BLaER1 treated with 17β-estradiol and CSF1 and Interleukin-3, amounts not matched to agents 10 nM and 100 nM (cell line): Measurements from ENCODE around the gene ADGRF4.

Source experiments
- H3K27ac ChIP-seq, 11 experiments: shearing (Covaris generic); formaldehyde crosslinking; 2 replicates each; pipeline ENCODE4 v1.8.1; 2022
- H3K27me3 ChIP-seq, 11 experiments: shearing (Covaris generic); formaldehyde crosslinking; 2 replicates each; pipeline ENCODE4 v1.8.1; 2022
- H3K36me3 ChIP-seq, 11 experiments: shearing (Covaris generic); formaldehyde crosslinking; 2 replicates each; pipeline ENCODE4 v1.8.1; 2022
- H3K4me1 ChIP-seq, 10 experiments: shearing (Covaris generic); formaldehyde crosslinking; 2 replicates each; pipeline ENCODE4 v1.8.1; 2022
- H3K4me2 ChIP-seq, 11 experiments: shearing (Covaris generic); formaldehyde crosslinking; 2 replicates each; pipeline ENCODE4 v1.8.1; 2022
- H3K4me3 ChIP-seq, 10 experiments: shearing (Covaris generic); formaldehyde crosslinking; 2 replicates each; pipeline ENCODE4 v1.8.1; 2022
- H3K9ac ChIP-seq, 11 experiments: shearing (Covaris generic); formaldehyde crosslinking; 2 replicates each; pipeline ENCODE4 v1.8.1; 2022
- H3K9me3 ChIP-seq, 11 experiments: shearing (Covaris generic); formaldehyde crosslinking; replicated peaks in 1 of 11; 2 replicates each; pipeline ENCODE4 v1.8.1; 2022
- H4K20me1 ChIP-seq, 11 experiments: shearing (Covaris generic); formaldehyde crosslinking; 2 replicates each; pipeline ENCODE4 v1.8.1; 2022
- Cebpa-rat ChIP-seq, 11 experiments: shearing (Covaris generic); IDR thresholded peaks; 2 replicates each; pipeline ENCODE4 v1.8.1; 2022

ADGRF4 gene

GRCh38 chr6:47663462-47664216 is 34.7 kb upstream of the ADGRF4 start:
- Histone ChIP-seq H3K4me3 (no peak overlapping the region), H3K4me2 (no peak overlapping the region), H3K27ac (no peak overlapping the region), H3K27me3 (no peaks in the 10 kb centered on the region), H3K9ac (no peak overlapping the region), H3K9me3 (no peaks in the 10 kb centered on the region), H3K36me3 (no peaks in the 10 kb centered on the region), H4K20me1 (no peaks in the 10 kb centered on the region), H3K4me1 (peaks cover 0 to 6% (median 0%) of the 10 kb centered on the region in 10 experiments; a peak in 3 of 20 replicates)
- no peak for TF ChIP-seq Cebpa-rat (IDR thresholded peaks at IDR 0.05)

GRCh38 chr6:47665112-47665511 is 33.3 kb upstream of the ADGRF4 start:
- Histone ChIP-seq H3K4me3 (no peak overlapping the region), H3K4me1 (no peaks in the 10 kb centered on the region), H3K36me3 (no peaks in the 10 kb centered on the region), H3K27me3 (no peaks in the 10 kb centered on the region), H3K27ac (no peak overlapping the region), H4K20me1 (no peaks in the 10 kb centered on the region), H3K4me2 (no peak overlapping the region), H3K9me3 (no peaks in the 10 kb centered on the region), H3K9ac (no peak overlapping the region)
- no peak for TF ChIP-seq Cebpa-rat (IDR thresholded peaks at IDR 0.05)

GRCh38 chr6:47669684-47670513 is 28.5 kb upstream of the ADGRF4 start:
- no peaks in the 10 kb centered on the region for H3K27me3 ChIP-seq
- no peak overlapping the region for H3K27ac ChIP-seq
- H3K36me3 ChIP-seq: no peaks in the 10 kb centered on the region
- H4K20me1 ChIP-seq: no peaks in the 10 kb centered on the region
- H3K9ac ChIP-seq: no peak overlapping the region
- H3K9me3 ChIP-seq: peaks cover 0 to 6% (median 0%) of the 10 kb centered on the region in 11 experiments; a peak in 1 of 22 replicates
- no peak overlapping the region for H3K4me3 ChIP-seq
- no peak for TF ChIP-seq Cebpa-rat (IDR thresholded peaks at IDR 0.05)
- H3K4me2 ChIP-seq: no peak overlapping the region
- H3K4me1 ChIP-seq: no peaks in the 10 kb centered on the region

- H3K27me3 ChIP-seq: no peaks in the 10 kb centered on the region
- no peak overlapping the region for H3K9ac ChIP-seq
- H3K4me2 ChIP-seq: no peak overlapping the region
- no peak for TF ChIP-seq Cebpa-rat (IDR thresholded peaks at IDR 0.05)
- no peak overlapping the region for H3K4me3 ChIP-seq
- H3K4me1 ChIP-seq: no peaks in the 10 kb centered on the region
- H4K20me1 ChIP-seq: no peaks in the 10 kb centered on the region; a peak in 1 of 22 replicates
- H3K9me3 ChIP-seq: peaks cover 0 to 14% (median 0%) of the 10 kb centered on the region in 11 experiments; a peak in 1 of 22 replicates
- no peak overlapping the region for H3K27ac ChIP-seq
- H3K36me3 ChIP-seq: no peaks in the 10 kb centered on the region
These were observed 27.5 kb upstream of the ADGRF4 start for GRCh38 chr6:47670851-47671250.

- Histone ChIP-seq H3K36me3 (no peaks in the 10 kb centered on the region), H3K4me2 (no peak overlapping the region), H3K27me3 (no peaks in the 10 kb centered on the region), H3K4me1 (no peaks in the 10 kb centered on the region), H3K4me3 (no peak overlapping the region), H3K27ac (no peak overlapping the region), H3K9me3 (peaks cover 0 to 14% (median 0%) of the 10 kb centered on the region in 11 experiments; a peak in 1 of 22 replicates), H4K20me1 (no peaks in the 10 kb centered on the region; a peak in 1 of 22 replicates), H3K9ac (no peak overlapping the region)
- no peak for TF ChIP-seq Cebpa-rat (IDR thresholded peaks at IDR 0.05)
These were observed 26.6 kb upstream of the ADGRF4 start for GRCh38 chr6:47671777-47672176.

- Histone ChIP-seq H3K27me3 (no peaks in the 10 kb centered on the region), H3K9ac (no peak overlapping the region), H3K4me1 (no peaks in the 10 kb centered on the region), H3K36me3 (no peaks in the 10 kb centered on the region), H4K20me1 (no peaks in the 10 kb centered on the region; a peak in 1 of 22 replicates), H3K4me2 (no peak overlapping the region), H3K27ac (no peak overlapping the region), H3K4me3 (no peak overlapping the region), H3K9me3 (peaks cover 0 to 14% (median 0%) of the 10 kb centered on the region in 11 experiments; a peak in 1 of 22 replicates)
- TF ChIP-seq Cebpa-rat (IDR thresholded peaks at IDR 0.05): no peak
These were observed 25.6 kb upstream of the ADGRF4 start for GRCh38 chr6:47672816-47673215.

- no peaks in the 10 kb centered on the region for H3K27me3 ChIP-seq
- H3K9ac ChIP-seq: no peak overlapping the region
- H3K36me3 ChIP-seq: no peaks in the 10 kb centered on the region
- no peaks in the 10 kb centered on the region for H3K4me1 ChIP-seq
- H3K4me3 ChIP-seq: no peak overlapping the region
- no peak overlapping the region for H3K27ac ChIP-seq
- H3K4me2 ChIP-seq: no peak overlapping the region
- peaks cover 0 to 14% (median 0%) of the 10 kb centered on the region in 11 experiments; a peak in 1 of 22 replicates for H3K9me3 ChIP-seq
- H4K20me1 ChIP-seq: no peaks in the 10 kb centered on the region; a peak in 1 of 22 replicates
- TF ChIP-seq Cebpa-rat (IDR thresholded peaks at IDR 0.05): no peak
These were observed 23.7 kb upstream of the ADGRF4 start for GRCh38 chr6:47674673-47675072.

GRCh38 chr6:47677381-47678100 is 20.8 kb upstream of the ADGRF4 start:
- H3K4me3 ChIP-seq: no peak overlapping the region
- no peak overlapping the region for H3K9ac ChIP-seq
- H3K27ac ChIP-seq: no peak overlapping the region
- no peaks in the 10 kb centered on the region for H3K27me3 ChIP-seq
- no peaks in the 10 kb centered on the region for H3K4me1 ChIP-seq
- H3K9me3 ChIP-seq: peaks cover 0 to 14% (median 0%) of the 10 kb centered on the region in 11 experiments; a peak in 1 of 22 replicates
- H3K36me3 ChIP-seq: no peaks in the 10 kb centered on the region
- H4K20me1 ChIP-seq: no peaks in the 10 kb centered on the region; a peak in 1 of 22 replicates
- no peak overlapping the region for H3K4me2 ChIP-seq
- TF ChIP-seq Cebpa-rat (IDR thresholded peaks at IDR 0.05): no peak

GRCh38 chr6:47678739-47679138 is 19.6 kb upstream of the ADGRF4 start:
- no peak for TF ChIP-seq Cebpa-rat (IDR thresholded peaks at IDR 0.05)
- H4K20me1 ChIP-seq: no peaks in the 10 kb centered on the region; a peak in 1 of 22 replicates
- H3K9me3 ChIP-seq: peaks cover 0 to 14% (median 0%) of the 10 kb centered on the region in 11 experiments; a peak in 1 of 22 replicates
- no peak overlapping the region for H3K4me2 ChIP-seq
- H3K36me3 ChIP-seq: no peaks in the 10 kb centered on the region
- H3K4me3 ChIP-seq: no peak overlapping the region
- no peaks in the 10 kb centered on the region for H3K27me3 ChIP-seq
- H3K4me1 ChIP-seq: no peaks in the 10 kb centered on the region
- no peak overlapping the region for H3K9ac ChIP-seq
- H3K27ac ChIP-seq: no peak overlapping the region
